ENCODE data around the gene PTPN2.
"Not testable (repeated sequence)": the region's sequence is repeated elsewhere in the genome, so short reads cannot be mapped to it uniquely, and the experiment has no call there.

Gene PTPN2

DNA sequence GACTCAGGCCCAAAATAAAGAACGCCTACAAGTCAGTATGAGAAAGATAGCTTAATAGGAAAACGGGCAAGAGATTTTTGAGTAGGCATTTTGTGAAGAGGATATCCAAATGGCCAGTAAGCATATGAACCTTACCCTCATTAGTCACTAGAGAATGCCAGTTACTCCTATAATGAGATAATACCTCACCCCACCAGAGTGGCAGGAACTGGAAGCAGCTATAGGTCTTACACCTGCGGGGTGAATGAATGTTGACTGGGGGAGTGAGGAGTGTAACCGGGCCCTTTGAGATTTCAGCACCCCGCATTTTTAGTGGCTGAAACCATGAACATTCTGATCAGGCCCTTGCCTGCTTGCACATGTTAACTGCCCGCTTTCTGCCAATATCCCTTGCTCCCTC is 7.5 kb upstream of the PTPN2 start:
- no peak for DNase-seq (ENCODE audit: low spot score)

DNA sequence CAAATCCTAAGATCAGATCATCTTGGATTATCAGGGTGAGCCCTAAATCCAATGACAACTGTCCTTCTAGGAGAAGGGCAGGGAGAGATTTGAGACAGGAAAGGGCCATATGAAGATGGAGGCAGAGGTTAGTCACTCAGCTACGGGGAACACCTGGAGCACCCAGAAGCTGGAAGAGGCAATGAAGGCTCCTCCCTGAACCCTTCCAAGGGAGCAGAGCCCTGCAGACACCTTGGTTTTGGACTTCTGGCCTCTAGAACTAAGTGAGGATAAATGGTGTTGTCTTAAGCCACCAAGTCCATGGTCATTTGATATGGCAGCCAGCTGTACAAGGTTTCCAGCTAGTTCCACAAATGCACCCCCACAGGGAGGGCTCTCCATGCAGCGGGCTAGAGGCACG is 6.9 kb upstream of the PTPN2 start:
- no peak for DNase-seq (ENCODE audit: low spot score)

GRCh38 chr18:12886498-12887126 is 2.6 kb upstream of the PTPN2 start:
- DNase-seq (ENCODE audit: low spot score) = no peak

GRCh38 chr18:12885500-12885899 is 1.5 kb upstream of the PTPN2 start:
- no peak for DNase-seq (ENCODE audit: low spot score)

GRCh38 chr18:12884406-12885323 is 628 bp upstream of the PTPN2 start:
- DNase-seq (ENCODE audit: low spot score) = no peak

DNA sequence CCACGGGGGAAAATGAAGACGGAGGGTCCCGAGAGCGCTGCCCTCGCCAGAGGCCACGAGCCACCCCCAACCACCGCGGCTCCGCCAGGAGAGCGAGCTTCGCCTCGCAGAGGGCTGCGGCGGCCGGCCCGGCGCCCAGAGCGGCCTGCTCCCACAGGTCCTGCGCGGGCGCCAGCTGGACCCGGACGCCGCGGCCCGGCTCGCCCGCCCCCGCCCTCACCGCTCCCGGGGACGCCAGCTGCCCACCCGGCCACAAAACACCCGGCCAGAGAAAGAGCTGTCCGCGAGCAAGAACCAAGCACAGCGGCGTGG is 709 bp downstream of the PTPN2 start:
- DNase-seq (ENCODE audit: low spot score) = no peak

- no peak for DNase-seq (ENCODE audit: low spot score)
Observed at GRCh38 chr18:12882453-12883371, 1.3 kb downstream of the PTPN2 start.

DNA sequence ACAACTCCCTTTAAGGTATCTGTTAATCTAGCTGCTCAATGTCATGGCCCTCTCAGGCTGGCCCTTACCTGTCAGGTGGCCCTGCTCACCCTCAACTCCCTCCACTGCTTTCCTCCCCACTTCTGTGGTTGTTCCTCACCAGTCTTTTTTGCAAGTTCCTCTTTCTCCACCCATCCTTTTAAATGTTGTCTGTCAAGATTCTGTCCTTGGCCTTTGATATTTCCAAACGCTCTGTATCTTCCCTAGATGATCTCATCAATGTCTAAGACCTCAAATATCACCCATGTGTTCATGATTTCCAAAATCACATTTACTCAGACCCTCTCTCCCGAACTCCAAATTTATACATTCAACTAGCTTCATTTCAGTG is 3.5 kb downstream of the PTPN2 start:
- DNase-seq (ENCODE audit: low spot score) = no peak

DNA sequence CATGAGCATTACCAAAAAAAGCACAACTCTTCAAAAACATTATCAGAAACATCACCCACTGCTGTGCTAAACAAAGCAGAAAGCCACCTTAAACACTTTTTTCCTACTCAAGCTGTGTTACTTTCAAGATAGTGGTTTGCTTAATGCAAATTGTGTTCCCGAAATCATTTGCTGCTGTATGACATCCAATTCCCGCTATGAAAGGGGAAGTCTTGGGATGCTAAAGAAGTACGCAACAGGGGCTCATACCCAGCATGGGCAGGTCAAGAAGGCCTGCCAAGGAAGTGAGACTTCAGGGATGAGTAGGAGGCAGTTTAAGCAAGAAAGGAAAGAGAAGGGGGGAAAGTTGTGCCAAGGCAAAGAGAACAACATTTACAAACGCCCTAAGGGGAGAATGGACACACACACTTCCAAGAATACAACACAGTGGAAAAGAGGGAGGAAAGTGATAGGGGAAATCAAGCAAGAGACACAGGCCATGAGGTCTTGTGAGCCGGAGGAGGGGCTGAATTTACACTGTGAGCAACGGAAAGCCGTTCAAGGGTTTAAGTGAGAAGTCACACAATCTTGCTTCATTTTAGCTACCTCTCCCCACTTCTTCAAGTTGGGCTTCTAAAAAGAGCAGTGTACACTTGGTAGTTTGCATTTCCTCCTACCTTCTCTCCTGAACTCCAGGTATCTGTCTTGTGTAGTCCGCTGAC is 4.0 kb downstream of the PTPN2 start:
- peak; percentile 28 for DNase-seq (ENCODE audit: low spot score)

- not testable (repeated sequence) for DNase-seq (ENCODE audit: low spot score)
Observed at GRCh38 chr18:12874992-12875391, 9.0 kb downstream of the PTPN2 start.

DNA sequence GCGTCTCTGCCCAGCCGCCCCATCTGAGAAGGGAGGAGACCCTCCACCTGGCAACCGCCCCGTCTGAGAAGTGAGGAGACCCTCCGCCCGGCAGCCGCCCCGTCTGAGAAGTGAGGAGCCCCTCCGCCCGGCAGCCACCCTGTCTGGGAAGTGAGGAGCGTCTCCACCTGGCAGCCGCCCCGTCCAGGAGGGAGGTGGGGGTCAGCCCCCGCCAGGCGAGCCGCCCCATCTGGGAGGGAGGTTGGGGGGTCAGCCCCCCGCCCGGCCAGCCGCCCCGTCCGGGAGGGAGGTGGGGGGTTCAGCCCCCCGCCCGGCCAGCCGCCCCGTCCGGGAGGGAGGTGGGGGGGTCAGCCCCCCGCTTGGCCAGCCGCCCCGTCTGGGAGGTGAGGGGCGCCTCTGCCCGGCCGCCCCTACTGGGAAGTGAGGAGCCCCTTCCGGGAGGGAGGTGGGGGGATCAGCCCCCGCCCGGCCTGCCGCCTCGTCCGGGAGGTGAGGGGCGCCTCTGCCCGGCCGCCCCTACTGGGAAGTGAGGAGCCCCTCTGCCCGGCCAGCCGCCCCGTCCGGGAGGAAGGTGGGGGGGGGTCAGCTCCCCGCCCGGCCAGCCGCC is 10.0 kb downstream of the PTPN2 start:
- DNase-seq (ENCODE audit: low spot score) = not testable (repeated sequence)

GRCh38 chr18:12872408-12872807 is 11.6 kb downstream of the PTPN2 start:
- DNase-seq (ENCODE audit: low spot score) = no peak

GRCh38 chr18:12868576-12868975 is 15.5 kb downstream of the PTPN2 start:
- no peak for DNase-seq (ENCODE audit: low spot score)

GRCh38 chr18:12867441-12868123 is 16.5 kb downstream of the PTPN2 start:
- DNase-seq (ENCODE audit: low spot score) = no peak

- DNase-seq (ENCODE audit: low spot score) = no peak
Observed at GRCh38 chr18:12863687-12864216, 20.3 kb downstream of the PTPN2 start.

DNA sequence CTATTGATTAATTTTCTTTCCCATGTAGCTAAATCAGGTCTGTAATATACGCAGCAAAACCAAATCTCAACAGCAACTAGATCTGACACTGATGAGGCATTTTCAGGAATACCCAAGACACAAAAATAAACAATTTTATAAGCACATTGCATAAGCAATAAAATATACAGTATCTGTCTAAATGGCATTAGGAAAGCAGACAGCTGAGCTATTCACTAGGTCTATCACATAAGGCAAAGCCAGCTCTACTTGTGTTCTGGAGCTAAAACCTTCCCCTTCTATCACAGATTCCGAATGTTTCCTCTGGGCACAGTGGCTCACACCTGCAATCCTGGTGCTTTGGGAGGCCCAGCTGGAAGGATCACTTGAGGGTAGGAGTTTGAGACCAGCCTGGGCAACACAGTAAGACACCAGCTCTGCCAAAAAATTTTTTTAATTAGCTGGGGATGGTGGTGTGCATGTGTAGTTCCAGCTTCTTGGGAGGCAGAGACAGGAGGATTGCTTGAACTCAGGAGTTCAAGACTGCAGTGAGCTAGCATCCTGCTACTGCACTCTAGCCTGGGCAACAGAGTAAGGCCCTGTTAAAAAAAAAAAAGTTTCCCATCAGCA is 21.1 kb downstream of the PTPN2 start:
- no peak for DNase-seq (ENCODE audit: low spot score)

DNA sequence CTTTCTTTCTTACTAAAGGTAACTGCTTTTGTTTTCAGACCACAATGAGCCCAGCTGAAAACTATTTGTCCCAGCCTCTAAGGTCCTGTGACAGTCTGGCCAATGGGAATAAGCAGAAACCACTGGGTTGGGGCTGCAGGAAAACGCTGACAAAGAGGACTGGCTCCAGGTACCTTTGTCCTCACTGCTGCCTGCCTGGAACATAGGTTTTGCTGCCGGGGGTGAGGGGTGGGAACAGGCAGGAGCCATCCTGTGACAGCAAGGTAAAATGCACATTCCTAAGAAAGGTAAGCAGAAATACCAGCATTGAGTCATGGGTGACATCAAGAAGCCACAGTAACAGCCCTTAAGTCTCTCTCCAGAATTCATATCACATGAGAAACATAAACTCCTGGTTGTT is 21.6 kb downstream of the PTPN2 start:
- no peak for DNase-seq (ENCODE audit: low spot score)

DNA sequence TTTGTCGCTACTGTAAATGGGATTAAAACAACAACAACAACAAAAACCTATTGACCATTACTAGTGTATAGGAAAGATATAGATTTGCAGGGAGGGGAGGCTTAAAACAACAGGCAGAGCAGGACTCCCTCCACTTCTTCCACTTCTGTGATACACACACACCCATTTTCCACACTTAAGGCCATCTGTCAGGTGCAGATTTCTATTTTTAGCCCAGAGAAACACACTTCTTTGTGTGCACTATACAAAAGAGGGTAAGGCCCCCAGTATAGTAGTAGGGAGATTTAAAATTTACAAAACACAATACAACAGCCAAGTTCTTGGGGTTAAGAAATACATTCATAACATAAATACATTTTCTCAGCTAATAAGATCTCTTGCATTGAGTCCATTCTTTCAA is 22.4 kb downstream of the PTPN2 start:
- no peak for DNase-seq (ENCODE audit: low spot score)

DNA sequence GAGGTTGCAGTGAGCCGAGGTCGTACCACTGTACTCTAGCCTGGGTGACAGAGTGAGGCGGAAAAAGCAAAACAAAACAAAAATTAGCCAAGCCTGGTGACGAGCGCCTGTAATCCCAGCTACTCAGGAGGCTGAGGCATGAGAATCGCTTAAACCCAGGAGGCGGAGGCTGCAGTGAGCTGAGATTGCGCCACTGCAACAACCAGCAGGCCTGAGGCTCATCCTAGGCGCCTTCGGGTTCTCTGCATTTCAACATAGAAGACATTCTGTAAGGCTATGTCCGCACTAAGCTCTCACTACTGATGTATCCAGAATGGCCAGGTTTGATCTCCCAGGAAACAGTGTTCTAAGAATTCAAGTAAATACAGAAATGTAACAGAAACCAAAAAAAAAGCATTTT is 23.5 kb downstream of the PTPN2 start:
- DNase-seq (ENCODE audit: low spot score) = no peak

DNA sequence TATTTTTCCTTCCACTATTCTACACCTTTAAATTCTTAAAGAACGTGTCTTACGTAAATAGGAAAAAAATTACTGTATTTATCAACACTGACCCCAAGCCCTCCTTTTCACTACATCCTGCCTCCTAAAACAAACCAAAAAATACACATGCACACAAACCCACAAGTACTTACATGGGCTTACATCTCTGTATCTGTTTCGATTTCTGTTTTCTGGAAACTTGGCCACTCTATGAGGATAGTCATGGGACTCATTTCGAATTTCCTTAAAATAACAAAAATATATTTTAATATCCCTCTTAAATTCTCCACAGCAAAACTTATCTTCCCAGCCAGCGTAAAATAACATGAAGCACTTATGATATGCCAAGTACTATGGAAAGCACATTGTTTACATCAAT is 25.0 kb downstream of the PTPN2 start:
- no peak for DNase-seq (ENCODE audit: low spot score)
